H54 (cell line): ENCODE data around the gene CELSR1.

Experiments
- DNase-seq: peaks from one replicate; pipeline ENCODE4 v3.0.0; 2011; ENCODE audit warnings: low spot score, mixed read lengths; ENCODE audit not compliant: insufficient read length
- FAIRE-seq: peaks from 3 replicates; lab custom pipeline; 2011; peaks lifted over from hg19 to GRCh38; lab: Jason Lieb, UNC
- POLR2A ChIP-seq: IDR thresholded peaks from 2 replicates; pipeline ENCODE4 v1.6.1; 2011; ENCODE audit warnings: low read depth, mild to moderate bottlenecking, low read length

The CELSR1 gene

DNA sequence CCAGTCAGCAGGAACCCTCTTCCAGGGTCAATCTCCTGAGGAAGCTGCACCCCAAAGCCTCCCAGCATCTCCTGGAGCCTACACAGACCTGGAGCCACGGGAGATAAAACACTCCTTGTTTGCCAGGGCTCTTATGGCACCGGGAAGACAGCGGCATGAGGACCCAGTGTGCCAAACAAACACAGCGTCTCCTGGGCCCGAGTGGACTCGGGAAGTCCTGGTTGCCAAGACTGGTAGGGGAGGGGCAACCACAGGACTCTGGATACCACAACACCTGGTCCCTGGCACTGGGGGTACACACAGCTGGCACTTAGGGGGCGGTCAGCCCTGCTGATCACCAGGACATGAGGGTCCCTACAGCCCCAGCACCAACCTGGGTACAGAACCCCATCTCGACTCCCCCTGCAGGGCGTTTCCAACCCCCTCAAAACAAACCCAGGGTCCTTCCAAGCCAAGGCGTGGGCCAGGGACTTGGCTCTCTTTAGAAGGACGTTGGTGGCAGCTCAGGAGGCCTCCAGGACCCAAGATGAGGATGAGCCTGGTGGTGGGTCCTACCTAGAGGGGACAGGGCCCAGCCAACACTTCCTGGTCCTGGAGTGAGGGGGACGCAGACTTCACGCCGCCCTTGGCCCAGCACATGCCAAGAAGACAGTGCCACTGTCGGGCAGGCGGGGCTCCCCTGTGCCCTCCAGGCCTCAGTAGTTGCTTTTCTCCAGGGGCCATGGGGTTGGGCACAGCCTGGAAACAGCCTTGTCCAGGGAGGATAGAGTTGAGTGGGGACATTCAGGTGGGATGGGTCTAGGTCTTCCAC is 85.0 kb downstream of the CELSR1 start:
- TF ChIP-seq POLR2A, result no peak
- DNase-seq, result no peak
- FAIRE-seq, result no peak

DNA sequence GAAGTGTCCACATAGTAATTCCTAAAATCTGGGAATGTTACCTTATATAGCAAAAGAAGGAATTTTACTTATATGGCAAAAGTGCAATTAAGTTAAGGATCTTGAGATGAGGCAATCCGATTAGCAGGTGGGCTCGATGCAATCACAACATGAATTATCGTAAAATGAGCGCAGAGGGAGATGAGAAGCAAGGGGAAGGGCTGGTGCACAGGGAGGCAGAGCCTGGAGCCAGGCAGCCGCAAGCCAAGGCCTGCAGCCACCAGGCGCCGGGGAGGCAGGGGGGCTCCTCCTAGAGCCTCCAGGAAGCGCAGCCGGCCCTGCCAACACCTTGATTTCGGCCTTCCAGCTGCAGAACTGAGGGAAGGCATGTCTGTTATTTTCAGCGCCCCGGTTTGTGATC is 85.7 kb downstream of the CELSR1 start:
- TF ChIP-seq POLR2A, result no peak
- FAIRE-seq (no peak), DNase-seq (no peak)

DNA sequence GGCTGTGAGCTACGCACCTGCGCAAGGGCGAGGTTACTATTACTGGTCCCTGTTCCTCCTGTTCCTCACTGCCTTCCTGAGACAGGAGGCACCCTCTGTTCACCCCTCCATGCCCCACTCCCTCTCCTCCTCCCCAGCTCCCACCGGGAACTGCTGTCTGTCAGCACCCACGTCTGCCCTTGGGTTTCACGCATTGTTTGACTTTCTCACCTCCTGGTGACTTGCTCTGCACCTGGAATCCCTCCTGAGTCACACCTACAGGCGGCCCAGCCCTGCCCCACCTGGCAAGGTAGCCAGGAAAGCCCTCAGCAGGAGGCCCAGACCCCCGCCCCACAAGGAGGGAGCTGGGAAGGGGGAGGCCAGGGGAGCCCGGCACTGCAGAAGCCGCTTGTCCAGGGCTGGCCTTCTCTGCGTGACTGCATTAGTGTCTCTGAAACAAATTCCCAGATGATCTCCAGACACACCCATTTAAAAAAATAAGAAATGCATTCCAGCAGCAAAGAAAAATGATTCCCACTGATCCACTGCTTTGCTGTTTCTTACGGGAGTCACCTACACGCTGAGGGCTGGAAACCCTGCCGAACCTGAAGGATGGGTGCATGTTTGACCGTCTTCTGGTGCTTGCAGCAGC is 86.4 kb downstream of the CELSR1 start:
- TF ChIP-seq POLR2A, result no peak
- FAIRE-seq (no peak), DNase-seq (no peak)

DNA sequence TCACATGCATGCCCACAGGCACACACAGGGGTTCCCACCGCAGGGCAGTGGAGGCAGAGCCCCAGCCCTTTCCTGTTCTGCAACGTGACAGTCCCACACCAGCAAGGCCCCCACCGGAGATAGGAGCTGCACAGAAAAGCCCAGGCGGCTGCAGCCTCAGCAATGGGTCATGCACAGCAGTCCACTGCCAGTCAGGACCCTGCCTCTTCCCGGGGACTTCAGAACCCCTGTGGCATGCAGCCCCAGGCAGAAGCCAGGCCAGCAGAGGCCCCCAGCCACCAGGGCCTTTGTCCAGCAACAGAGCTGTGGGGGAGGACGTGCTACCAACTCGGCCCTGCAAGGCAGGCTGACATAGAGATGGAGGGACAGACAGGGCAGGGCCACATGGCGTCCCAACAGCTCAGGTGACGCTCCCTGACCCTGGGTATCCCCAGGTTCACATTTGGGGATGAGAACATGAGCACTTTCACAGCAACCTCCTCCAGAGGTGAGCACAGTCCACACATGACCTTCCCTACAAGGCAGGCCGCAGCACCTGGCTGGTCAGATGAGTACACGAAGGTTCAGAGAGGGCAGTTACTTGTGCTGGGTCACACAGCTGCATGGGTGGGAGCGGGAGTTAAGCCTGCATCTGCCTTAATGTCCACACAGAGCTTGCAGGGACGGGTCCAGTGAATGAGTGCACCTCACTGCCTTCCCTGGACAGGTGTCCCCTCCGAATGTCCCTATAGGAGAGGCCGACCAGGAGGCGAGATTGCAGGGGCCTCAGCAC is 87.3 kb downstream of the CELSR1 start:
- no peak for TF ChIP-seq POLR2A
- FAIRE-seq (no peak), DNase-seq (no peak)

DNA sequence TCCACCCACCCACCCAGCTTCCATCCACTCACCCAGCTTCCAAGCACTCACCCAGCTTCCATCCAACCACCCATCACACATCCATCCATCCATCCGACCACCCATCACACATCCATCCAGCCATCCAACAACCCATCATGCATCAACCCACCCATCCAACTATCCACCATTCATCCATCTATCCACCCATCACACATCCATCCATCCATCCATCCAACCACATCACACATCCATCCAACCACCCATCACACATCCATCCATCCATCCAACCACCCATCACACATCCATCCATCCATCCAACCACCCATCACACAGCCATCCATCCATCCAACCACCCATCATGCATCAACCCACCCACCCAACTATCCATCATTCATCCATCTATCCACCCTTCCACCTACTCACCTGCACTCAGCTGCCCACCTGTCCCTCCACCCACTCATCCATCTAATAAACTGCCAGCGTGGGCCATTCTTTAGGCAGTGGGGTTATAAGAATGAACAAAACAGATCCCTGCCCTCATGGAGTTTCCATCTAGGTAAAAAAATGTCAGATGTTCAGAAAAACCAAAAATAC is 88.2 kb downstream of the CELSR1 start:
- TF ChIP-seq POLR2A, result no peak
- DNase-seq, result no peak
- no peak for FAIRE-seq

DNA sequence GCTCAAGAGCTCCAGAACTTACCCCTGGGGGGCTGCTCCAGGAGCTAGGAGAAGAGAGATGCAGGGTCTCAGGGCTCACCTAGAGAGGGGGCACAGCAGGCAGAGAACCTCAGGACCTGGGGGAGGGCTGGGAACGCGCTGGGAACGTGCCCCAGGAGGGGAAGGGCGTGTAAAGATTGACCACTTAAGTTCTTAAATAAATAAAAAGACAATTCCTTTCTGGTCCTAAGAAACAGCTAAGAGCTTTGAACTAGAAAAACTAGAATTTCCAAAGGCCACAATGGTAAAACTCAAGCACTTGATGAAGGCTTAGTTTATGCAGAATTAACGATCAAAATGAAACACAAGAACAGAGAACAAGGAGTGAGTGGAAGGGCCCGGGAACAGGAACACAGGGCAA is 89.1 kb downstream of the CELSR1 start:
- DNase-seq (no peak), FAIRE-seq (no peak)
- TF ChIP-seq POLR2A, result no peak

DNA sequence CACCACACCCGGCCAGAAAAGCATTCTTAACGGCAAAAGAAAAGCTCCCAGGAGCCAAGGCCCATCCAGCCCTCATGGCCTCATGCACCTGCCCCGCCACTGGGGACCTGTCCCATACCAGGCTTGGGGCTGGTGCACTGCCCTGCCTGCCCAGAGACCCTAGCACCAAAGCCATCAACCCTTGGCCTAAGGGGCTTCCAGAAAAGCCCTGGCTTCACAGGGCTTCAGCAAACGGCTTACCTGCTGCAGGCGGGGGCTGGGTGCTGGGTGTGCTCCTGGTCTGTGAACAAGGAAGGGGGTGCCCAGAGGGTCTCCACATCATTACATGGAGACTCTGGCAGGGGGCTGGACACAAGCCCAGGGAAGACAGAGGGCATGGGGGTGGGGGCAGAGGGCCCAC is 89.5 kb downstream of the CELSR1 start:
- FAIRE-seq, result no peak

DNA sequence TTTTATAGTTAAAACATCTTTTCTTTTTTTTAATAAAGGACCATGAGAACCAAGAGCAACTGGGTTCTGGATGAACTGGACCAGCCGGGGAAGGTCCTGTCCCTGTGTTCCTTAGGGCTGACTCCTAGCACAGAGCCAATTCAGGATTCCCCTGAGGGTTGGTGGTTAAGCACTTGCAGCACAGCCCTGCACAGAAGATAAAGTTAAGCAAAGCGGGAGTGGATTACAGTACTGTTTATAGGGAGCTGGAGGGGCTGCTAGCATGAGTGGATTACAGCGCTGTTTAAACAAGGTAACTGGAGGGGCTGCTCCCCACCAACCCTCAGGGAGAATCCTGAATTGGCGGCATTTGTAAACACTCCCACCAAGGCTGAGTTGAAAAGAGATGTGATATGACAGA is 90.6 kb downstream of the CELSR1 start:
- DNase-seq (no peak), FAIRE-seq (no peak)
- TF ChIP-seq POLR2A, result no peak

More for the DNA sequence above, 89.5 kb downstream of the CELSR1 start:
- TF ChIP-seq POLR2A, result no peak
- DNase-seq, result no peak

DNA sequence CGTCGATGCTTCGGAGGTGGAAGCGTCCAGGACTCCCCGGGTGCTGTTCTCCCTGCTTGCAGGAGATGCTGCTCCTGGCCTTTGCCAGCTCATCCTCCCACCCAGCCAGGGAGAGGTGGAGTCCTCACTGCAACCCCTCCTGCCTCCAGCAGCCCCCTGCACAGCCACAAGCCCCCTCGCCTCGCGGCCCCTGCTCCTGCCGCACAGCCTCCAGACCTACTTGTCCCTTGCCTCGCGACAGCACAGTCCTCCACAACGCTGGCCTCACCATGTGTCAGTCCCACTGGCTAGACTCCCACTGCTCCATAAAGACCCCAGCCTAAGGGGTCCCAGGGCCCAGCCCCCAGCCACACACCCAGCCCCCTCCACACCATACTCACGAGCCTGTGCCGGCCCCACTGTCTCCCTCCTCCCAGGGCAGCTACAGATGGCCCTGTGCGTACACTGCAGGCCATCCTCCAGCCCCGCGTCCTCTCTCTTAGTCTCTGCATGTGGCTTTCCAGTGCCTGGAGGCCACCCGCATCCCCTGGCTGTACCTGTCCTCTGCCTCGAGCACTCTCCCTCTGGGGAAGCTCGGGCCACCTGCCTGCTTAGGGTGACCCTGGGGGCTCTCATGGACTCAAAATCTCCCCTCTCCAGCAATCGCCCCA is 91.5 kb downstream of the CELSR1 start:
- FAIRE-seq, result no peak
- TF ChIP-seq POLR2A, result no peak

DNA sequence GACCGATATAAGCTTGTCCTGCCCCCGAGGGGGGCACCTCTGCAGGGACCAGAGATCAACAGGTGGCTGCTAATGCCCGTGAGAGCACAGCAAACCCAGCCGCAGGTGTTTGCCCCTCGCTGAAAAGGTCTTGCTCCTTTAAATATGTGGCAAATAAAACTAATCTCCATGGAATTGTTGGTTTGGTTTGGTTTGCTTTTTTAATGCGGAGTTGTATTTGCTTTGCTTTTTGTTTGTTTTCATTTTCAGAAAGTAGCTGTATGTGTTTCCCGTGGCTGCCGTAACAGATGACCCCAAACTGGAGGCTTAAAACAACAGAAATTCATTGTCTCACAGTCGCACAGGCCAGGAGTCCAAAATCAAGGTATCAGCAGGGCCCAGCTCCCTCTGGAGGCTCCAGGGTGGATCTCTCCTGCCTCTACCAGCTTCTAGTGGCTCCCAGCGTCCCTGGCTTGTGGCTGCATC is 93.0 kb downstream of the CELSR1 start:
- TF ChIP-seq POLR2A, result no peak
- FAIRE-seq, result no peak
- DNase-seq, result no peak

More for the DNA sequence above, 91.5 kb downstream of the CELSR1 start:
- DNase-seq, result no peak

DNA sequence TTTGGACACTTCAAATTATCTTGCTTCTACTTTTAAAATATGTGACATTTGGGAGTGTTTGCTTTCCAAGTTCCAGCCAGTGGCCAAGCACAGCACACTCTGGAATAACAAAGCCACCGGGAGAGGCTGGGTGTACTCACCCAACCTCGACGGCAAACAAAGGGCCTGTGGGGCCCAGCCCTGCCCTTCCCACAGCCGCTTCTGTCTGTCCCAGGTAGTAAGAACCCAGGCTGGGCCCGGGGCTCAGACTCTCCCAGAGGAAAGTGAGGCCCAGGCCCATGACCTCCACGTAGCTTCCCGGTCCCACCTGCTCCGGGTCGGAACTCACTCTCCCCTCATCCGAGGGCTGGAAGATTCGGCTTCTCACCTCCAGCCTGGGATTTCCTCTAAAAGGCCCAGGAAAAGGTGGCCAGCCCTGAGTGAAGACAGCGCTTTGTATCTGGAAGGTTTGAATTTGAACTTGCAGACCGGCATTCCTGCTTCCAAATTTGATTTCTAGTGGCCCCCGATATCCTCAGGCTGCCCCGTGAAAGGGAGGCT is 93.5 kb downstream of the CELSR1 start:
- FAIRE-seq (no peak), DNase-seq (no peak)
- TF ChIP-seq POLR2A, result no peak

DNA sequence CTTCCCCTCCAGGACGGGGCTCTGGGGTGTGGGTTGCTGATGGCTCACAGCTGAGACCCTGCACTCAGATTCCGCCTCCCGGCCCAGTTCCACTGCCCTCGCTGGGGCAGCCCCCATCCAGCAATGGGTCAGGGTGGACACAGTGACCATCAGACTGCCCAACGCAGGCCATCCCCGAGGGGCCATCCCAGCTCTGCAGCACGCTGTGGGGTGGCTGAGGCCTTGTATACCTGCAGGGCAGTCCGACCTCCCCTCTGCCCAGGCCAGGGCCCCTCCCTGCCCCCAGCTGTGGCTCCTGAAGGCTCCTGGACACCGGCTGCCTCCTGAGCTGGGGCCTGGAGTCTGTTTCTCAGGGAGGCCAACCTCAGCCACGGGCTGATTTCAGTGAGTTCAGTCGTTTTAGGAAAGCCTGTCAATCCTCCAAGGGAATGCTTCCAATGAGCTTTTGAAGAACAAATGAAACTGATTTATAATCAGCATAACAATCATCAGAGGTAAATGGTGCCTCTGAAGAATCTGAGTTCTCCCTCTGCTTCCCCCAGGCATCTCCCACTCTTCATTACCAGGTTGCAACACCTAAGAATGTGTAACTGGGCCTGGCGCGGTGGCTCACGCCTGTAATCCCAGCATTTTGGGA is 95.1 kb downstream of the CELSR1 start:
- DNase-seq (no peak), FAIRE-seq (no peak)
- no peak for TF ChIP-seq POLR2A
